ENCODE measurements around the gene CFL1. TPM values are rescaled to one million over a fixed set of nuclear protein-coding genes. Genes with fewer than 3 reads are reported as not detected.

Gene CFL1
- total and polyA plus RNA-seq, 2 of the 4 experiments (the other 2 are of a cell fraction): 960 to 2,231 TPM

GRCh38 chr11:65814131-65814985, 43.6 kb downstream of the CFL1 start:
- Histone ChIP-seq H3K23ac (ENCODE audit: low read depth, low read length) (no peak overlapping the region), H4K20me1 (ENCODE audit: insufficient read depth, low read length) (no peaks in the 10 kb centered on the region), H3K9me1 (ENCODE audit: insufficient read depth, low read length) (peaks cover 3% of the 10 kb centered on the region; the same call in 1 of the 2 replicates), H4K5ac (ENCODE audit: low read depth, low read length) (no peak overlapping the region), H3K36me3 (ENCODE audit: control insufficient read depth, insufficient read depth, low read length) (no peaks in the 10 kb centered on the region), H3K79me1 (ENCODE audit: low read depth in 1 of 2, low read length in 2 of 2) (no peaks in the 10 kb centered on the region; a peak in 1 of 4 replicates), H3K18ac (ENCODE audit: low read depth, low read length) (no peak overlapping the region), H3K4me3 (ENCODE audit: insufficient read depth, low read depth, low read length) (no peak overlapping the region), H3K4ac (ENCODE audit: low read depth, low read length) (no peak overlapping the region), H2BK5ac (ENCODE audit: low read depth, low read length, poor library complexity, severe bottlenecking) (no peak overlapping the region), H3K14ac (replicated peaks; ENCODE audit: low read depth, low read length) (no peak overlapping the region), H4K8ac (ENCODE audit: low read depth in 2 of 2, low read length in 2 of 2) (no peak overlapping the region), H3K27me3 (ENCODE audit: control insufficient read depth, insufficient read depth, low read length) (peaks cover 19% of the 10 kb centered on the region), H3K56ac (ENCODE audit: extremely low read depth, insufficient read depth, low read length) (no peak overlapping the region), H2AFZ (replicated peaks; ENCODE audit: low read length, poor library complexity) (no peak overlapping the region), H3K4me2 (ENCODE audit: low read depth, low read length) (no peak overlapping the region), H4K91ac (ENCODE audit: insufficient read depth, low read depth, low read length) (no peak overlapping the region), H3K9me3 (ENCODE audit: control insufficient read depth, insufficient read depth, low read length) (no peaks in the 10 kb centered on the region), H2BK20ac (ENCODE audit: low read depth, low read length) (no peak overlapping the region), H3K4me1 (ENCODE audit: control insufficient read depth, insufficient read depth, low read length) (no peaks in the 10 kb centered on the region), H2BK15ac (ENCODE audit: low read depth, low read length) (no peak overlapping the region), H2AK5ac (ENCODE audit: low read depth, low read length) (no peak overlapping the region), H2BK120ac (ENCODE audit: low read depth, low read length) (no peak overlapping the region), H3K9ac (ENCODE audit: low read depth, low read length) (no peak overlapping the region), H2AK9ac (replicated peaks; ENCODE audit: low read depth, low read length, poor library complexity) (no peak overlapping the region), H3K27ac (ENCODE audit: insufficient read depth, low read length) (no peak overlapping the region)
- ATAC-seq (ENCODE audit: low read depth) (no peak), DNase-seq (peak; percentile 28)
- no TSS peak for BruUV-seq (replicated peaks)
- in situ Hi-C loops (cut with MboI; ENCODE audit: low sequenced_read_pairs): no loop called here
- 47% methylated on average over 6 of the region's 18 CpGs; no CpG with 5 or more reads in 1 of the 2 experiments for WGBS, 2 experiments (ENCODE audit: extremely low coverage in 2 of 2, insufficient read length in 1 of 2)
- TF ChIP-seq ELK1 (IDR thresholded peaks at IDR 0.05; ENCODE audit: borderline replicate concordance, low read depth, low read length): no peak
- no peak for TF ChIP-seq NFE2L2 (IDR thresholded peaks at IDR 0.05; ENCODE audit: low read depth, low read length)
- no peak for TF ChIP-seq MXI1 (IDR thresholded peaks at IDR 0.05; ENCODE audit: borderline replicate concordance, low read depth, low read length)
- TF ChIP-seq FOS (IDR thresholded peaks at IDR 0.05; ENCODE audit: low read depth, low read length): no peak
- no peak for TF ChIP-seq CEBPB (IDR thresholded peaks at IDR 0.05; ENCODE audit: low read depth, low read length)
- TF ChIP-seq SMC3 (IDR thresholded peaks at IDR 0.05; ENCODE audit: low read depth, low read length): no peak
- intact Hi-C loops (cut with micrococcal nuclease): no loop called here
- ChIA-PET CTCF (interaction anchor here (0.6 to 1.0 kb wide), 2 partner anchors 18 to 102 kb away, joined by 3 to 5 read pairs; partner anchors contain the start of gene KAT5), POLR2A (ENCODE audit: unreplicated experiment) (interaction anchor here (0.6 kb wide), 1 partner anchor 102 kb away, joined by 3 read pairs; no protein-coding TSS in a partner anchor)
- dilution Hi-C loops (cut with HindIII; ENCODE audit: low sequenced_read_pairs, unreplicated experiment): no loop called here
